HUES64 (cell line): ENCODE measurements around the gene KDM4B. TPM values are rescaled to one million over a fixed set of nuclear protein-coding genes. Genes with fewer than 3 reads are reported as not detected.
"Not testable (repeated sequence)": the region's sequence is repeated elsewhere in the genome, so short reads cannot be mapped to it uniquely, and the experiment has no call there.

Experiments
- H3K27ac ChIP-seq: 2 replicates; pipeline ENCODE4 v1.7.0; 2013; ENCODE audit warnings: low read depth, low read length, inconsistent platforms
- H3K27me3 ChIP-seq: 2 replicates; pipeline ENCODE4 v1.6.1; 2013; ENCODE audit warnings: mild to moderate bottlenecking, low read length; ENCODE audit not compliant: insufficient read depth
- H3K36me3 ChIP-seq: 2 replicates; pipeline ENCODE4 v1.6.1; 2013; ENCODE audit warnings: mild to moderate bottlenecking, low read length; ENCODE audit not compliant: insufficient read depth
- H3K4me1 ChIP-seq: 2 replicates; pipeline ENCODE4 v1.6.1; 2013; ENCODE audit warnings: mild to moderate bottlenecking, low read length, moderate library complexity; ENCODE audit not compliant: insufficient read depth
- H3K4me3 ChIP-seq: 2 replicates; pipeline ENCODE4 v1.5.1; 2013; ENCODE audit warnings: mild to moderate bottlenecking, low read length, moderate library complexity
- H3K9ac ChIP-seq: 2 replicates; pipeline ENCODE4 v1.6.1; 2013; ENCODE audit warnings: mild to moderate bottlenecking, low read depth, low read length
- H3K9me3 ChIP-seq: 2 replicates; pipeline ENCODE4 v1.6.1; 2013; ENCODE audit warnings: low read depth, low read length; ENCODE audit not compliant: insufficient read depth
- WGBS: fragments of 150-250, 120-280 bp; methylation state at CpG from one replicate; pipeline ENCODE4 v1.1.7; 2013; ENCODE audit warnings: missing lambda C conversion rate; 5-methylcytosine and 5-hydroxymethylcytosine counted together
- polyA plus RNA-seq, 2 experiments: library from polyadenylated mRNA; stranded (reverse); fragments of 50-300 nt; gene quantifications; one replicate each; pipeline ENCODE4 v1.2.3, GENCODE V29; 2013

KDM4B gene
- 13.5 TPM for polyA plus RNA-seq (2013, experiment 1 of 2)
- 19.5 TPM for polyA plus RNA-seq (2013, experiment 2 of 2)

GRCh38 chr19:4968462-4969291 is at the start of gene KDM4B:
Gene KDM4B (plus strand): TSS chr19:4969113. CDS start chr19:5032891, 63,778 bp downstream.
- H3K4me3 ChIP-seq, result peak within 1 kb of the TSS; percentile 74
- WGBS, result under 1% methylated on average over 96 of the region's 96 CpGs
- no peaks in the 10 kb centered on the region for H3K4me1 ChIP-seq
- H3K27me3 ChIP-seq, result 0 out of 2 replicates have a peak, but pooled peaks cover 3% of the 10 kb centered on the region
- H3K27ac ChIP-seq, result no peak within 1 kb of the TSS
- peak within 1 kb of the TSS; percentile 57 for H3K9ac ChIP-seq
- H3K36me3 ChIP-seq, result peaks cover under 1% of the 10 kb centered on the region; the same call in 1 of the 2 replicates
- H3K9me3 ChIP-seq, result no peaks in the 10 kb centered on the region

GRCh38 chr19:4922530-4923275 is 46.2 kb upstream of the KDM4B start:
- Histone ChIP-seq H3K9ac (no peak overlapping the region), H3K36me3 (peaks cover 35% of the 10 kb centered on the region), H3K4me3 (no peak overlapping the region), H3K4me1 (peaks cover 6% of the 10 kb centered on the region; the same call in 1 of the 2 replicates), H3K27ac (no peak overlapping the region), H3K9me3 (no peaks in the 10 kb centered on the region), H3K27me3 (no peaks in the 10 kb centered on the region)
- 95% methylated on average over 22 of the region's 22 CpGs for WGBS

- 93% methylated on average over 21 of the region's 21 CpGs for WGBS
- Histone ChIP-seq H3K27me3 (no peaks in the 10 kb centered on the region), H3K9me3 (no peaks in the 10 kb centered on the region), H3K9ac (no peak overlapping the region), H3K4me1 (peaks cover 9% of the 10 kb centered on the region; the same call in 1 of the 2 replicates), H3K4me3 (no peak overlapping the region), H3K36me3 (peaks cover 33% of the 10 kb centered on the region), H3K27ac (no peak overlapping the region)
Measured at GRCh38 chr19:4923276-4923747, 45.6 kb upstream of the KDM4B start.

- Histone ChIP-seq H3K27ac (no peak overlapping the region), H3K4me1 (peaks cover 9% of the 10 kb centered on the region; the same call in 1 of the 2 replicates)
Measured at GRCh38 chr19:4929186-4929585, 39.7 kb upstream of the KDM4B start.

GRCh38 chr19:4930664-4931063 is 38.2 kb upstream of the KDM4B start:
- 93% methylated on average over 28 of the region's 28 CpGs for WGBS
- Histone ChIP-seq H3K9me3 (no peaks in the 10 kb centered on the region), H3K9ac (no peak overlapping the region), H3K27me3 (no peaks in the 10 kb centered on the region), H3K36me3 (peaks cover 59% of the 10 kb centered on the region), H3K4me3 (no peak overlapping the region), H3K4me1 (peaks cover 9% of the 10 kb centered on the region; the same call in 1 of the 2 replicates), H3K27ac (no peak overlapping the region)

More at GRCh38 chr19:4929186-4929585, 39.7 kb upstream of the KDM4B start:
- H3K36me3 ChIP-seq, result peaks cover 49% of the 10 kb centered on the region
- H3K27me3 ChIP-seq, result no peaks in the 10 kb centered on the region
- 95% methylated on average over 22 of the region's 22 CpGs for WGBS
- H3K9ac ChIP-seq, result no peak overlapping the region
- no peak overlapping the region for H3K4me3 ChIP-seq
- H3K9me3 ChIP-seq, result no peaks in the 10 kb centered on the region

- Histone ChIP-seq H3K9ac (no peak overlapping the region), H3K27me3 (no peaks in the 10 kb centered on the region), H3K4me3 (no peak overlapping the region), H3K4me1 (peaks cover 3% of the 10 kb centered on the region; the same call in 1 of the 2 replicates), H3K27ac (no peak overlapping the region), H3K36me3 (peaks cover 76% of the 10 kb centered on the region), H3K9me3 (no peaks in the 10 kb centered on the region)
- 97% methylated on average over 32 of the region's 32 CpGs for WGBS
Measured at GRCh38 chr19:4932711-4933110, 36.2 kb upstream of the KDM4B start.

GRCh38 chr19:4933528-4933927 is 35.4 kb upstream of the KDM4B start:
- no peak overlapping the region for H3K27ac ChIP-seq
- WGBS, result 81% methylated on average over 6 of the region's 7 CpGs
- no peaks in the 10 kb centered on the region for H3K4me1 ChIP-seq
- no peak overlapping the region for H3K4me3 ChIP-seq
- H3K9me3 ChIP-seq, result no peaks in the 10 kb centered on the region
- H3K27me3 ChIP-seq, result no peaks in the 10 kb centered on the region
- H3K36me3 ChIP-seq, result peaks cover 83% of the 10 kb centered on the region
- no peak overlapping the region for H3K9ac ChIP-seq

GRCh38 chr19:4935444-4935843 is 33.5 kb upstream of the KDM4B start:
- Histone ChIP-seq H3K36me3 (peaks cover 76% of the 10 kb centered on the region), H3K9ac (no peak overlapping the region)
- WGBS, result 96% methylated on average over 8 of the region's 8 CpGs

GRCh38 chr19:4937060-4937459 is 31.9 kb upstream of the KDM4B start:
- no peaks in the 10 kb centered on the region for H3K4me1 ChIP-seq
- H3K4me3 ChIP-seq, result no peak overlapping the region
- no peak overlapping the region for H3K9ac ChIP-seq
- over 99% methylated on average over 5 of the region's 7 CpGs for WGBS
- no peaks in the 10 kb centered on the region for H3K9me3 ChIP-seq
- peaks cover 71% of the 10 kb centered on the region for H3K36me3 ChIP-seq
- H3K27me3 ChIP-seq, result no peaks in the 10 kb centered on the region
- H3K27ac ChIP-seq, result no peak overlapping the region

More at GRCh38 chr19:4935444-4935843, 33.5 kb upstream of the KDM4B start:
- Histone ChIP-seq H3K27ac (no peak overlapping the region), H3K9me3 (no peaks in the 10 kb centered on the region), H3K27me3 (no peaks in the 10 kb centered on the region), H3K4me3 (no peak overlapping the region), H3K4me1 (no peaks in the 10 kb centered on the region)

- not testable (repeated sequence) for H3K4me1 ChIP-seq, H3K27ac ChIP-seq
- over 99% methylated on average over 4 of the region's 4 CpGs for WGBS
Measured at GRCh38 chr19:4938461-4938860, 30.5 kb upstream of the KDM4B start.

GRCh38 chr19:4939466-4939865 is 29.4 kb upstream of the KDM4B start:
- Histone ChIP-seq H3K9ac (no peak overlapping the region), H3K36me3 (peaks cover 70% of the 10 kb centered on the region), H3K9me3 (no peaks in the 10 kb centered on the region), H3K4me3 (no peak overlapping the region), H3K27me3 (no peaks in the 10 kb centered on the region), H3K27ac (no peak overlapping the region), H3K4me1 (no peaks in the 10 kb centered on the region)
- 96% methylated on average over 7 of the region's 7 CpGs for WGBS

More at GRCh38 chr19:4938461-4938860, 30.5 kb upstream of the KDM4B start:
- peaks cover 72% of the 10 kb centered on the region for H3K36me3 ChIP-seq
- not testable (repeated sequence) for H3K9me3 ChIP-seq, H3K9ac ChIP-seq, H3K4me3 ChIP-seq, H3K27me3 ChIP-seq
